ENCODE results near the gene XPNPEP2.

GRCh38 chrX:129798456-129798855 is 59.7 kb downstream of the XPNPEP2 start:
- no peak for TF ChIP-seq CTCF (IDR thresholded peaks at IDR 0.05)
- no peak for TF ChIP-seq POLR2A (IDR thresholded peaks at IDR 0.05)
